Endothelial cell (in vitro differentiated cells): ENCODE measurements around the gene ZDHHC6. TPM values are rescaled to one million over a fixed set of nuclear protein-coding genes. Genes with fewer than 3 reads are reported as not detected.

Experiments used
- DNase-seq: peaks from one replicate; pipeline ENCODE4 v3.0.0; 2021; ENCODE audit warnings: low spot score
- H3K27ac Mint-ChIP-seq: one replicate; pipeline ENCODE4 v1.8.0; 2021; ENCODE audit warnings: mixed read lengths, inconsistent platforms; ENCODE audit not compliant: unreplicated experiment
- H3K27me3 Mint-ChIP-seq: one replicate; pipeline ENCODE4 v1.8.0; 2021; ENCODE audit warnings: mild to moderate bottlenecking, moderate library complexity, mixed read lengths, inconsistent platforms; ENCODE audit not compliant: unreplicated experiment
- H3K36me3 Mint-ChIP-seq: one replicate; pipeline ENCODE4 v1.8.0; 2021; ENCODE audit warnings: mild to moderate bottlenecking, low read depth, mixed read lengths, inconsistent platforms; ENCODE audit not compliant: unreplicated experiment
- H3K4me1 Mint-ChIP-seq: one replicate; pipeline ENCODE4 v1.8.0; 2021; ENCODE audit warnings: mild to moderate bottlenecking, mixed read lengths, inconsistent platforms; ENCODE audit not compliant: unreplicated experiment
- H3K4me3 Mint-ChIP-seq: one replicate; pipeline ENCODE4 v1.8.0; 2021; ENCODE audit warnings: mild to moderate bottlenecking, mixed read lengths, inconsistent platforms; ENCODE audit not compliant: unreplicated experiment
- H3K9me3 Mint-ChIP-seq: one replicate; pipeline ENCODE4 v1.8.0; 2021; ENCODE audit warnings: mixed read lengths, inconsistent platforms; ENCODE audit not compliant: unreplicated experiment
- CTCF ChIP-seq: fragments of 200-600 bp; sonication (generic); IDR thresholded peaks from one replicate; pipeline ENCODE4 v1.5.0; 2021; ENCODE audit warnings: antibody characterized with exemption; ENCODE audit not compliant: unreplicated experiment
- total RNA-seq: library from RNA; stranded (reverse); fragmentation: NEBNext Ultra II Directional; extraction: Animal tissue kit (Norgen Biotek cat#: 25700); gene quantifications from one replicate; pipeline ENCODE4 v1.2.1, GENCODE V29; 2021; ENCODE audit not compliant: unreplicated experiment

Gene ZDHHC6
- total RNA-seq, 1 donor from 2014 or later = 42.8 TPM

- TF ChIP-seq CTCF = peak; percentile 25
These were observed 9.8 kb upstream of the ZDHHC6 start for GRCh38 chr10:112456533-112456932.

GRCh38 chr10:112454910-112455779, 8.4 kb upstream of the ZDHHC6 start:
- H3K4me3 Mint-ChIP-seq = no peak overlapping the region
- H3K27ac Mint-ChIP-seq = no peak overlapping the region
- H3K36me3 Mint-ChIP-seq = peaks cover 9% of the 10 kb centered on the region
- H3K9me3 Mint-ChIP-seq = no peaks in the 10 kb centered on the region
- TF ChIP-seq CTCF = no peak
- no peaks in the 10 kb centered on the region for H3K27me3 Mint-ChIP-seq
- DNase-seq = no peak
- H3K4me1 Mint-ChIP-seq = peaks cover 6% of the 10 kb centered on the region

More at GRCh38 chr10:112456533-112456932, 9.8 kb upstream of the ZDHHC6 start:
- Mint-ChIP-seq H3K27me3 (no peaks in the 10 kb centered on the region), H3K4me1 (no peaks in the 10 kb centered on the region), H3K4me3 (no peak overlapping the region), H3K27ac (no peak overlapping the region), H3K36me3 (peaks cover 9% of the 10 kb centered on the region), H3K9me3 (no peaks in the 10 kb centered on the region)
- DNase-seq = no peak

DNA sequence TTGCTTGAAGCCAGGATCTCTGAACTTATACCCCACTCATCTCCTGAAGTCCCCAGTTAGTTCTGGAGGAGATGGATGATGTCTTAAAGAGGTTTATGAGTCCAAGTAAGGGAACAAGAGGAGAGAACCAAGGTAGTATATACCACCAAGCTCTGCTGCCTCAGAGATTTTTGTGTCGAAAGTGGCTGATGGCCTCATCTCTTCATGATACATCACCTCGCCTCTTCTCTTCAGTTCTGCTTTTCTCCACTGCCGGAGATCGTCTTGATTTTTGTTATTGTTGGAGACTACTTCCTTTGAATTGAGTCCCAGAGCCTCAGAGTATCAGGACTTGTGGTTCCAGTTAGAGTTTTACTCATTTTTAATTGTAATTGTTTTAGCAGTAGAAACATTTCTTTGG, 2.2 kb upstream of the ZDHHC6 start:
- Mint-ChIP-seq H3K4me1 (peaks cover 24% of the 10 kb centered on the region), H3K36me3 (peaks cover 9% of the 10 kb centered on the region), H3K9me3 (no peaks in the 10 kb centered on the region), H3K4me3 (no peak overlapping the region), H3K27me3 (peaks cover 13% of the 10 kb centered on the region), H3K27ac (no peak overlapping the region)
- TF ChIP-seq CTCF = no peak
- no peak for DNase-seq

DNA sequence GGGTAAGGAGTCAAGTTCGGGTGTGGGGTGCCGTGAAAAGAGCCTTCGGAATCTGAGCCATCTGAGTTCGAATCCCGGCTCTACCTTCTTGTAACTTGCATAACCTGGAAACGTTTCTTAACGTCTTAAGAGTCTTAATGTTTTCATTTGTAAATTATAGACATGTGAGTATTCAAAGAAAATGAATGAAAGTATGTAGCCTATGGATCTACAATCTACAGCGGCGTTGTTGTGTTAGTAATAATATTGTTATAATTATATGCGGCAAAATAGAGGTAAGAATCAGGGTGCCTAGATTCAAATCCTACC, 860 bp upstream of the ZDHHC6 start:
- Mint-ChIP-seq H3K9me3 (no peaks in the 10 kb centered on the region), H3K4me1 (peaks cover 24% of the 10 kb centered on the region), H3K36me3 (peaks cover 7% of the 10 kb centered on the region), H3K4me3 (peak overlapping the region; percentile 96), H3K27ac (peak overlapping the region; percentile 95), H3K27me3 (peaks cover 13% of the 10 kb centered on the region)
- no peak for TF ChIP-seq CTCF
- no peak for DNase-seq
